GM18505 (cell line): ENCODE results near the gene ITGA3.

Source experiments
- ATAC-seq: cut with Tn5 transposase; IDR thresholded peaks from one replicate; pipeline ENCODE4 v1.9.1; 2021; ENCODE audit not compliant: unreplicated experiment
- POLR2A ChIP-seq: IDR thresholded peaks from 4 replicates; pipeline ENCODE4 v1.6.1; 2011; ENCODE audit warnings: borderline replicate concordance; ENCODE audit not compliant: insufficient read depth, insufficient read length; ENCODE audit errors: extremely low read depth

Gene ITGA3

GRCh38 chr17:50062293-50063243, 6.7 kb downstream of the ITGA3 start:
- ATAC-seq, result no peak
- TF ChIP-seq POLR2A, result no peak

- no peak for ATAC-seq
- TF ChIP-seq POLR2A, result no peak
Observed at GRCh38 chr17:50063561-50064252, 7.8 kb downstream of the ITGA3 start.

- no peak for TF ChIP-seq POLR2A
- ATAC-seq, result no peak
Observed at GRCh38 chr17:50064253-50065001, 8.5 kb downstream of the ITGA3 start.

GRCh38 chr17:50065056-50065455, 9.1 kb downstream of the ITGA3 start:
- no peak for ATAC-seq
- no peak for TF ChIP-seq POLR2A

GRCh38 chr17:50066995-50067394, 11.1 kb downstream of the ITGA3 start:
- no peak for ATAC-seq
- TF ChIP-seq POLR2A, result no peak

GRCh38 chr17:50067996-50068395, 12.1 kb downstream of the ITGA3 start:
- no peak for ATAC-seq
- TF ChIP-seq POLR2A, result no peak

- no peak for TF ChIP-seq POLR2A
- ATAC-seq, result no peak
Observed at GRCh38 chr17:50070908-50071680, 15.2 kb downstream of the ITGA3 start.

GRCh38 chr17:50071692-50072091, 15.8 kb downstream of the ITGA3 start:
- ATAC-seq, result no peak
- no peak for TF ChIP-seq POLR2A

GRCh38 chr17:50072130-50072529, 16.2 kb downstream of the ITGA3 start:
- no peak for TF ChIP-seq POLR2A
- no peak for ATAC-seq

GRCh38 chr17:50072925-50073324, 17.0 kb downstream of the ITGA3 start:
- TF ChIP-seq POLR2A, result no peak
- no peak for ATAC-seq

- ATAC-seq, result no peak
- TF ChIP-seq POLR2A, result no peak
Observed at GRCh38 chr17:50074227-50074626, 18.3 kb downstream of the ITGA3 start.

- ATAC-seq, result no peak
- TF ChIP-seq POLR2A, result no peak
Observed at GRCh38 chr17:50075446-50076032, 19.6 kb downstream of the ITGA3 start.

GRCh38 chr17:50076221-50076590, 20.3 kb downstream of the ITGA3 start:
- no peak for TF ChIP-seq POLR2A
- no peak for ATAC-seq

GRCh38 chr17:50076591-50077235, 20.8 kb downstream of the ITGA3 start:
- TF ChIP-seq POLR2A, result no peak
- ATAC-seq, result no peak
